Measurements from ENCODE around the gene SMCR8. TPM values are rescaled to one million over a fixed set of nuclear protein-coding genes. Genes with fewer than 3 reads are reported as not detected.
A peak's percentile ranks its signal among the peaks of the same experiment; 100 is the strongest.
"Not testable (repeated sequence)": the region's sequence is repeated elsewhere in the genome, so short reads cannot be mapped to it uniquely, and the experiment has no call there.

The SMCR8 gene
- total and polyA plus RNA-seq, 9 of the 15 experiments (the other 6 are each of a cell fraction or from before 2014, with no cell fraction given): 0.25 to 8.8 (median 4.9) TPM

DNA sequence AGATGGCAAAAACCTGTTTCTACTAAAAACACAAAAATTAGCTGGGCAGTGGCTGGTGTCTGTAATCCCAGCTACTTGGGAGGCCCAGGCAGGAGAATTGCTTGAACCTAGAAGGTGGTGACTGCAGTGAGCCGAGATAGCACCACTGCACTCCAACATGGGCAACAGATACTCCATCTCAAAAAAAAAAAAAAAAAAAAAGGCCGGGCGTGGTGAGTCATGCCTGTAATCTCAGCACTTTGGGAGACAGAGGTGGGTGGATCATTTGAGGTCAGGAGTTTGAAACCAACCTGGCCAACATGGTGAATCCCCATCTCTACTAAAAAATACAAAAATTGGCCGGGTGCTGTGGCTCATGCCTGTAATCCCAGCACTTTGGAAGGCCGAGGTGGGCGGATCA lies 58.1 kb downstream of the SMCR8 start:
- H3K4me1 ChIP-seq (replicated peaks in 1 of 2; ENCODE audit: control insufficient read depth in 2 of 2, insufficient read depth in 2 of 2, low read length in 2 of 2); FAIRE-seq; H3K27me3 ChIP-seq (ENCODE audit: control insufficient read depth in 2 of 2, insufficient read depth in 2 of 2, low read length in 2 of 2); H3K9me3 ChIP-seq (replicated peaks; ENCODE audit: control insufficient read depth, insufficient read depth, low read depth, low read length); H3K4me2 ChIP-seq (ENCODE audit: insufficient read depth, low read length); H3K79me2 ChIP-seq (ENCODE audit: control insufficient read depth, insufficient read depth, low read length); POLR2A ChIA-PET; H3K36me3 ChIP-seq (ENCODE audit: control insufficient read depth, insufficient read depth, low read length); in situ Hi-C loops (cut with MboI); H3K9me1 ChIP-seq (ENCODE audit: control insufficient read depth, insufficient read depth, low read length); intact Hi-C loops (cut with micrococcal nuclease); H2AFZ ChIP-seq (ENCODE audit: low read depth, low read length); H3K4me3 ChIP-seq; H4K20me1 ChIP-seq (replicated peaks; ENCODE audit: control insufficient read depth, insufficient read depth, low read length); H3K9ac ChIP-seq (ENCODE audit: insufficient read depth in 1 of 2, low read depth in 2 of 2, low read length in 2 of 2); H3K27ac ChIP-seq (ENCODE audit: extremely low read depth, low read depth, low read length); BruUV-seq (replicated peaks): not testable (repeated sequence)
- 4% methylated on average over 3 of the region's 6 CpGs for WGBS (ENCODE audit: insufficient coverage, low coverage, missing lambda C conversion rate)
- TF ChIP-seq ARID1B (IDR thresholded peaks at IDR 0.05) (peak; percentile 51; the same call in 1 of the 2 replicates), RCOR1 (IDR thresholded peaks at IDR 0.05; ENCODE audit: borderline replicate concordance in 1 of 2, low read depth in 2 of 2, low read length in 2 of 2) (peak in 1 of 2 experiments; percentile 28; a peak in 1 of 4 replicates), CBFA2T2 (conservative IDR thresholded peaks at IDR 0.05) (peak; percentile 20; the same call in 1 of the 2 replicates), KDM1A (IDR thresholded peaks at IDR 0.05) (peak; percentile 50 to 60; a peak in 3 of 4 replicates), ZNF384 (IDR thresholded peaks at IDR 0.05; ENCODE audit: low read depth, low read length) (peak; percentile 95), EGR1 (conservative IDR thresholded peaks at IDR 0.05) (peak; percentile 74), CTBP1 (IDR thresholded peaks at IDR 0.05; ENCODE audit: borderline replicate concordance) (peak; percentile 40; the same call in 1 of the 2 replicates), FOSL1 (tag; conservative IDR thresholded peaks at IDR 0.05) (peak; percentile 78), SMARCA4 (IDR thresholded peaks at IDR 0.05) (peak; percentile 44; the same call in 1 of the 2 replicates), JUND (IDR thresholded peaks at IDR 0.05; ENCODE audit: borderline replicate concordance, low read depth, low read length) (peak; percentile 86), JUND (tag; IDR thresholded peaks at IDR 0.05; ENCODE audit: borderline replicate concordance, low read depth, low read length) (peak; percentile 58; the same call in 1 of the 3 replicates), DPF2 (IDR thresholded peaks at IDR 0.05) (peak; percentile 61), SMARCE1 (IDR thresholded peaks at IDR 0.05) (peak; percentile 60; the same call in 1 of the 2 replicates), CBFA2T3 (IDR thresholded peaks at IDR 0.05) (peak; percentile 50)
- TF ChIP-seq, protein P1, sequence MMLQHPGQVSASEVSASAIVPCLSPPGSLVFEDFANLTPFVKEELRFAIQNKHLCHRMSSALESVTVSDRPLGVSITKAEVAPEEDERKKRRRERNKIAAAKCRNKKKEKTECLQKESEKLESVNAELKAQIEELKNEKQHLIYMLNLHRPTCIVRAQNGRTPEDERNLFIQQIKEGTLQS (IDR thresholded peaks at IDR 0.05): peak; percentile 84
- TF ChIP-seq, protein P1 (CRISPR knock-in tag; conservative IDR thresholded peaks at IDR 0.05): not testable (repeated sequence)
- DNase-seq (ENCODE audit: extremely low read depth in 1 of 4, low spot score in 3 of 4) (peak in 1 of 4 experiments; percentile 23), ATAC-seq (peak; percentile 38; the same call in 1 of the 3 replicates)
- CTCF ChIA-PET (ENCODE audit: low intra/inter-chr PET ratio): interaction anchor here (0.6 kb wide), 1 partner anchor 165 kb away, joined by 3 read pairs; no protein-coding TSS in a partner anchor

Data from K562 (cell line).